GM21717 (cell line): ENCODE results near the gene SLC34A3.
"Not testable (repeated sequence)": the region's sequence is repeated elsewhere in the genome, so short reads cannot be mapped to it uniquely, and the experiment has no call there.

Experiments
- ATAC-seq: cut with Tn5 transposase; IDR thresholded peaks from one replicate; pipeline ENCODE4 v1.9.1; 2021; ENCODE audit warnings: mild to moderate bottlenecking, moderate library complexity; ENCODE audit not compliant: unreplicated experiment

SLC34A3 gene

DNA sequence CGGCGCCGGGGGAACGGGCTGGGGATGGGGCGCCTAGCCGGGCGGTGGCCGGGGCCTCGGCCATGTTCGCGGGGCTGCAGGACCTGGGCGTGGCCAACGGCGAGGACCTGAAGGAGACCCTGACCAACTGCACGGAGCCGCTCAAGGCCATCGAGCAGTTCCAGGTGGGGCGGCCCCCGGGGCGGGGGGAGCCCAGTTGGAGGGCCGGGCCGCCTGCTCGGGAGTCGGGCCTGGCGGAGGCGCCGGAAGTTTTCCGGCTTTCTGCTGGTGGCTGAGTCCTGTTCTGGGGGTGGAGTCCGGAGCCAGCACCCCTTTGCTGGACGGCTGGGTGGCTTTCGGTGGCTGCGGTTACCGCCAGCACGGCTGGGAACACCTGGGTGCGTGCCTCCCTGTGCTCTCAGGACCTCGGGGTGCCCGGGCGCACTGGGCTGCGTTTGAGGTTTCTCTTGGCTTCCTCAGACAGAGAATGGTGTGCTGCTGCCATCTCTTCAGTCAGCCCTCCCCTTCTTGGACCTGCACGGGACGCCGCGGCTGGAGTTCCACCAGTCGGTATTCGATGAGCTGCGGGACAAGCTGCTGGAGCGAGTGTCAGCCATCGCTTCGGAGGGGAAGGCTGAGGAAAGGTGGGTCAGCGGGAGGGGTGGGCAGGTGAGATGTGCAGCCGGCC is 24.9 kb downstream of the SLC34A3 start:
- no peak for ATAC-seq

DNA sequence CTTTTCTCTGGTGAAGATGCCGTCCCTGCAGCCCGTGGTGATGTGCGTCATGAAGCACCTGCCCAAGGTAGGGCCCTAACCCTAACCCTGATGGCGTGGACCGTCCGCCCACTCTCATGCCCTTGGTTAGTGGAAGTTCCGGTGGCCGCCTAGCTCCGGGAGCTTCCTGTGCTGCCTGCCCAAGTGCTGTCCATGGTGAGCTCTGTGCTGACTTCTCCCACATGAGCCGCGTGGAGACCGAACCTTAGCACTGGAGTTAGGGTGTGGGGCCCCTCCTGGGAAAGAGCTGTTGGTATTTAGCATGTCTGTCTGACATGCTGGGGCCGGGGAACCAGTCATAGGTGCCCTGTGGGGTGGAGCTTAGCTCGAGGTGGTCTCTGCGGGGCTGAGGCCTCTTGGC is 25.7 kb downstream of the SLC34A3 start:
- no peak for ATAC-seq

DNA sequence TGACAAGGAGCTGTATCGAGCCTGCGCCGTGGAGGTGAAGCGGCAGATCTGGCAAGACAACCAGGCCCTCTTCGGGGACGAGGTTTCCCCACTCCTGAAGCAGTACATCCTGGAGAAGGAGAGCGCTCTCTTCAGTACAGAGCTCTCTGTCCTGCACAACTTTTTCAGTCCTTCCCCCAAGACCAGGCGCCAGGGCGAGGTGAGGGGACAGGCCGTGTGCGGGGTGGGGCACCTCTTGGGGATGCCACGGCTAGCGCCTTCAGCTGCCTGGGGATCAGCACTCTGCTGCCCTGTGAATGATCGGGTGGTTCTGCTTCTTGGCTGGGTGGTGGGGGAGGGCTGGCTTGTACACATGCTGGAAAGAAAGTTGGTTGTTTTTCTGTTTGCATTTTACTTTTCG is 26.2 kb downstream of the SLC34A3 start:
- ATAC-seq, result no peak

DNA sequence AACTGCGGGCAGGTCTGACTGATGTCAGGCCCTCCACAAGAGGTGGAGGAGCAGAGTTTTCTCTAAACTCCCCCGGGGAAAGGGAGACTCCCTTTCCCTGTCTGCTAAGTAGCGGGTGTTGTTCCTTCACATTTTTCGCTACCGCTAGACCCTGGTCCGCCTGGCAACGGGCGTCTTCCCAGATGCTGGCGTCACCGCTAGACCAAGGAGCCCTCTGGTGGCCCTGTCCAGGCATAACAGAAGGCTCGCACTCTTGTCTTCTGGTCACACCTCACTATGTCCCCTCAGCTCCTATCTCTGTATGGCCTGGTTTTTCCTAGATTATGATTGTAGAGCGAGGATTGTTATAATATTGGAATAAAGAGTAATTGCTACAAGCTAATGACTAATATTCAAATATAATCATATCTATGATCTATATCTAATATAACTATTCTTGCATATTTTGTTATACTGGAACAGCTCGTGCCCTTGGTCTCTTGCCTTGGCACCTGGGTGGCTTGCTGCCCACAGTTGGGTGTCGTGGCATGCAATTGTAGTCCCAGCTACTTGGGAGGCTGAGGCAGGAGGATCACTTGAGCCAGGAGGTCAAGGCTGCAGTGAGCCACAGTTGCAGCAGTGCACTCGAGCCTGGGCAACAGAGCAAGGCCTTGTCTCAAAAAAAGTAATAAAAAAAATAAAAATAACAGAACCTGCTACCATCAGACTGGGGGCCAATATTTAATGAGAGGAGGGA is 31.6 kb downstream of the SLC34A3 start:
- not testable (repeated sequence) for ATAC-seq

DNA sequence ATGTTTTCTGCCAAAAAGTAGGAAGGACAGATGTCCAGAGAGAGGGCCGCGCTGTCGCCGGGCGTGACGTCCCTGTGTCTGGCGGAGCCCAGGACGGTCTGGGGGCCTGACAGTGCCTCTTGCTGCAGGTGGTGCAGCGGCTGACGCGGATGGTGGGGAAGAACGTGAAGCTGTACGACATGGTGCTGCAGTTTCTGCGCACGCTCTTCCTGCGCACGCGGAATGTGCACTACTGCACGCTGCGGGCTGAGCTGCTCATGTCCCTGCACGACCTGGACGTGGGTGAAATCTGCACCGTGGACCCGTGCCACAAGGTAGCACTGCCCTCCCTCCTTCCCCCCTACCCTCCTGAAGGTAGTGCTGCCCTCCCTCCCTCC is 32.2 kb downstream of the SLC34A3 start:
- no peak for ATAC-seq

DNA sequence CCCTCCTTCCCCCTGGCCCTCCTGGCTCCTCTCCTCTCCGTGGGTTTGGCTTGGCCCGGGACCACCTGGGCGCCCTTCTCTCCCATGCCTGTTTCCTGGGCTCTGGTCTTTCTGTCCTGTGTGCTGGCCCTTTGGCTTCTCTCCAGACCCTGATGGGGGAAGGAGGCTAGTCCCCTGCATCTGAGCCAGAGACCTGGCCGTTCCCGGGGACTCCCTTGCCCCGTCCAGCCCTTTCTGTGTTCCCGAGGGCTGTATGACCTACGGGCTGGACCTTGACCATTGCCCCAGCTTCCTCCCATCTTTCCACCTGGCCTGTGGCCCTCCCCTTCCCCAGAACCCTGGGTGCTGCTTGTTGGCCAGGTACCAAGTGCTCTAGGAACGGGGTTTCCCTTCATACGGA is 32.8 kb downstream of the SLC34A3 start:
- no peak for ATAC-seq

DNA sequence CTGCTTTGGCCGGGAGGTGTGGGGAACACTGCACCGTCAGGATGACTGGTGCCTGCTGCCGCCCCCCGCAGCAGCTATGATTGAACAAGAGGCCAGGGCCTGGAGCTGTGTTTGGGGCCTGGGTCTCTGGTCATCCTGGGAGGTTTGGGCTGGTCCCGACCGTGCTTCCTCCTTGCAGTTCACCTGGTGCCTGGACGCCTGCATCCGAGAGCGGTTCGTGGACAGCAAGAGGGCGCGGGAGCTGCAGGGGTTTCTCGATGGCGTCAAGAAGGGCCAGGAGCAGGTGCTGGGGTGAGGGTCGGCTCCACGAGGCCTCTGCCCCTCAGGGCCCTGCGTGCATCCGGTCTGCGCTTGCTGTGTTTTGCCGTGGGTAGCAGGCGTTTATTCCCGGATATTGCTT is 33.4 kb downstream of the SLC34A3 start:
- no peak for ATAC-seq

DNA sequence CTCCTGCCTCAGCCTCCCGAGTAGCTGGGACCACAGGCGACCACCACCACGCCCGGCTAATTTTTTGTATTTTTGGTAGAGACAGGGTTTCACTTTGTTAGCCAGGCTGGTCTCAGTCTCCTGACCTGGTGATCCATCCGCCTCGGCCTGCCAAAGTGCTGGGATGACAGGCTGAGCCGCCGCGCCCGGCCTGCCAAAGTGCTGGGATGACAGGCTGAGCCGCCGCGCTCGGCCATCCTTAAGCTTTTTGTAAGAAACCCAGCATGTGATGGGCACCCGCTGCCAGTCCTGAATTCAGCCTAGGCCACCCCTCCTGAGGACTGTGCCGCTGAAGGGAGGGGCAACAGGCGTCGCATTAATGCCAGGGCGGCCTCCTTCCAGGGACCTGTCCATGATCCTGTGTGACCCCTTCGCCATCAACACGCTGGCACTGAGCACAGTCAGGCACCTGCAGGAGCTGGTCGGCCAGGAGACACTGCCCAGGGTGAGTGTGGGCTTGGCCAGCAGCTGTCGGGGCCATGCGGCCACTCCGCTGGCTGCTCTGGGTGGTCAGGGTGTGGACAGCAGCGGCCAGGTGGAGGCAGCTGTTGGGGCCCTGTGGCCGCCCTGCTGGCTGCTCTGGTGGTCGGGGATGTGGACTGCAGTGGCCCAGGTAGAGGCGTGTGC is 34.9 kb downstream of the SLC34A3 start:
- no peak for ATAC-seq

DNA sequence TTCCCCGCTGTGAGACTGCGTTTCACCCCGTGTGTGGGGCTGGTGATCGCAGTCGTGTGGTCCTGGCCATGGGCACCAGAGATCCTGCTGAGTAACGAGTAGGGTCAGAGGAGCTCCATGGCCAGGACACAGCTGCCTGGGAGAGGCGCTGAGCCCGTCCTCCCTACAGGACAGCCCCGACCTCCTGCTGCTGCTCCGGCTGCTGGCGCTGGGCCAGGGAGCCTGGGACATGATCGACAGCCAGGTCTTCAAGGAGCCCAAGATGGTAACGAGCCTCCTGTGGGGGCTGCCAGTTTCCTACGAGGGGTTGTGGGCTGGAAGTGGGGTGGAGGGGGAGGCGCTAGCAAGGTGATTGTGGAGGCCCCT is 35.4 kb downstream of the SLC34A3 start:
- ATAC-seq, result no peak

DNA sequence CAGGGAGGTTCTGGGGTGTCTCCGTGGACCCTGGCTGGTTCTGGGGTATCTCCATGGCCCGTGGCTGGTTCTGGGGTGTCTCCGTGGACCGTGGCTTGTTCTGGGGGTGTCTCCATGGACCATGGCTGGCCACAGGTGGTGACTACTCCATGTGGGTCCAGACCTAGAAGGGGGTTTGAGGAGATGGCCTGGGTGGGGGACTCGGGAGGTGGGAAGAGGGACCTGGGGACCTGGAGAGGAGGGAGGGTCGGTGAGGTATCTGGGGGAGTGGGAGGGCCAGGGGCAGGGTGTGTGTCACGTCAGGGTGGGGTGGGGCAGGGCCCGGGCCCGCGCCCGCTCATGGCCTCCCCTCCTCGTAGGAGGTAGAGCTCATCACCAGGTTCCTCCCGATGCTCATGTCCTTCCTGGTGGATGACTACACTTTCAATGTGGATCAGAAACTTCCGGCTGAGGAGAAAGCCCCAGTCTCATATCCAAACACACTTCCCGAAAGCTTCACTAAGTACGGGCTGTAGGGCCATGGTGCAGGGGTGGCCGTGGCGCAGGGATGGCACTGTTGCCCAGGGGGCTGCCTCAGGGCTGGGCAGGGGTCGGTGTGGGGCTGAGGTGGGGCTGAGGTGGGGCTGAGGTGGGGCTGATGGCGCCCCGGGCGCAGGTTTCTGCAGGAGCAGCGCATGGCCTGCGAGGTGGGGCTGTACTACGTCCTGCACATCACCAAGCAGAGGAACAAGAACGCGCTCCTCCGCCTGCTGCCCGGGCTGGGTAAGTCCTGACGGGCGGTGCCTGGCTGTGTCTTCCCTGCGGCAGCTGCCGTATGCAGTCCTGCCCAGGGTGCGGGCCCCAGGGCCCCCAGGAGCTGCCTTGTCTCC is 36.1 kb downstream of the SLC34A3 start:
- ATAC-seq, result no peak

DNA sequence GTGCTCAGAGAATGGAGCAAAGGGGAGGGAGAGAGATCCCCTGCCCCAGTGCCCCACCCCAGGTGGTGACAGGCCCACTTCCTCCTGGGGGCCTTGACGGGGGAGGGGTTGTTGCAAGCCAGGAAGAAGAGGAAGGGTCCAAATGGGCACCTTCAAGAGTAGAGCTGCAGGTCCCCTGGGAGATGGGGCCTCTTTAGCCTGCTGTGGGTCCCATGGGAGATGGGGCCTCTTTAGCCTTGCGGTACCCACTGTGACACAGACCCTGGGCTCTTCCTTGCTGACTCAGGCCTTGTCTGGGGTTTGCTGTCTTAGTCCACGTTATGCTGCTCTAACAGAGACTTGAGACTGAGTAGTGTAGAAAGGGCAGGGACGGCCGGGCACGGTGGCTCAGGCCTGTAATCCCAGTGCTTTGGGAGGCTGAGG is 37.2 kb downstream of the SLC34A3 start:
- no peak for ATAC-seq

DNA sequence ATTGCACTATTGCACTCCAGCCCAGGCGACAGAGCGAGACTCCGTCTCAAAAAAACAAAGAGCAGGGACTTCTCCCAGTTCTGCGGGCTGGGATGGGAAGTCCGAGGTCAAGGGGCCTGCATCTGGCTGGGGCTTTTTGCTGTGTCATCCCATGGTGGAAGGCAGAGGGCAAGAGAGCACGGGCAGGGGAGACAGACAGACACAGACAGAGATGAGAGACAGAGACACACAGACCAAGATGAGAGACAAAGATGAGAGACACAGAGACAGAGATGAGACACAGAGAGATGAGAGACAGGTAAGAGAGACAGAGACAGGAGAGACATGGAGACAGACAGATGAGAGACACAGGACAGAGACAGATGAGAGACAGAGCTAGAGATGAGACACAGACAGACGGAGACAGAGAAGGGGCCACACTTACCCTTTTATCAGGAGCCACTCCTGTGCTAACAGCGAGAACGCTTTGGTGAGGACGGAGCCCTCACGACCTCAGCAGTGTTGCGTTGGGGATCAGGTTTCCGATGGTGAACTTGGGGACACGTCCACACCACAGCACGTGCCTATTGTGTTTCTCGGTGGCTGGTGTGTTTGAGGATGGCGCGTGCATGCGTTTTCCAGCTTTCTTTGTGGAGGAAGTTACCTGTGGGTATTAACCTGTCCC is 38.0 kb downstream of the SLC34A3 start:
- no peak for ATAC-seq

DNA sequence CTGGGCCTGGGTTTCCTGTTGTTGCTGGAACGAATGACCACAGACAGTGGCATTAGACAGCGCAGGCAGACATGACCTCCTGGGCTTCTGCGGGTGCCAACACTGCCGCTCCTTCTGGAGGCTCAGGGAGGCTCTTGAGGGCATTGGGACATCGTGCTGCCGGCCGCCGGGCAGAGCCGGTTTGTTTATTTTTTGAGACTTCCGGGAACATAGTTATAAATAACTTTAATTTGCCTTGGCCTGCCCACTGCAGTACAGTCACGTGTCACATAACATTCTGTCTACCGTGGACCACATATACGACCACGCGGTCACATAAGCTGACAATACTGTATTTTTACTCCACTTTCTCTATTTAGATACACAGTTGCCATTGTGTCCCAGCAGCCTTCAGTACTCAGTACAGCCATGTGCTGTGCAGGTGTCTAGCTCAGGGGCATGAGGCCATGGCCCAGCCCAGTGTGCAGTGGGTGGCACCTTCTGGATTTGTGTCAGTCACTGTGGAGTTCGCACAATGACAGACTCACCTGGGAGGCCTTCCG is 38.6 kb downstream of the SLC34A3 start:
- ATAC-seq, result no peak

DNA sequence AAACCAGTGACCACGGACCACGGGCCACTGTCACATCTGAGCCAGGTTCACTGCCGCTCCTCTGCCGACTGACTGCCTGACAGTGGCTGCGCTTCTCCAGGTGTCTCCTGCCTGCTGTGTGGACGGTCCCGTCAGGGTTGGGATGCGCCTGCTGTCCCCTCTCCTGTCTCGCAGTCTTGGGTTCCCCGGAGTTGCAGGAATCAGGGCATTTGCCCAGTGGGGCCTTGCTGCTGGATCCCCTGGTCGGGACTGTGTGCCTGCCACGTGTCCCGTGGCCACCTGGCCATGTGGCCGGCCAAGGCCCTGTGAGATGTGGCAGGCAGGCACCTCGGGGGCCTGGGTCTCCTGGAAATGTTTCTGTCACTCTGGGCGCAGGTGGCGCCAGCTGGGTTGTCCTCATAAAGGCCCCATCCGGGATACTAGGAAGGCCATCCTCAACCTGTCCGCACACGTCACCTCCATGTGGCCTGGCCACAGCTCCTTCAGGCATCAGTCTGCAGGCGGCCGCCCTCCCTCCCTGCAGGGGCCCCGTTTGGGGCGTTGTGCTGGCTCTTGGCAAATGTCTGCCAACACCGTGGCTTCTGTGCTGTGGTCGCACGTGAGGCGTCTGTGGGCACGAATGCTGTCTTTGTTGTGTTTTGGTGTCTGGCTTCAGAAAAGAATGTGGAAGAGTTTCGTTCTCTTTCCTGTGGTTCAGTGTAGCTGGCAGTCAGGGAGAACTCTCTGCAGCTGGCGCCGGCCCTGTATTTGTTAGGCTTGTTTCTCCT is 40.4 kb downstream of the SLC34A3 start:
- ATAC-seq, result no peak

DNA sequence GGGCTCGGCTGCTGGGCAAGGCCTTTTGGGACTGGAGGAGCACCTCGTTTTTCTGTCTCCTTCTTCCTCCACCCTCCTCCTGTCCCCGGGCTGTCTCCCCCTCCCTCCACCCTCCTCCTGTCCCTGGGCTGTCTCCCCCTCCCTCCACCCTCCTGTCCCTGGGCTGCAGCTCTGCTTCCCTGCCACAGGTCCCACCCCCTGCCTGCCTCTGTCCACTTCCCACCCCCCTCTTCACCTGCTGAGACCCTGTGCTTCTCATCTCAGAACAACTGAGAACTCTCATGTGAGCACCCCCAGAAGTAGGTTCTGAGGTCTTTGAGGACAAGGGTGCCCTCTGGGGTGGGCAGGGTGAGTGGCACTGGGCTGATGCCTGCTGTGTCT is 41.0 kb downstream of the SLC34A3 start:
- ATAC-seq, result no peak

DNA sequence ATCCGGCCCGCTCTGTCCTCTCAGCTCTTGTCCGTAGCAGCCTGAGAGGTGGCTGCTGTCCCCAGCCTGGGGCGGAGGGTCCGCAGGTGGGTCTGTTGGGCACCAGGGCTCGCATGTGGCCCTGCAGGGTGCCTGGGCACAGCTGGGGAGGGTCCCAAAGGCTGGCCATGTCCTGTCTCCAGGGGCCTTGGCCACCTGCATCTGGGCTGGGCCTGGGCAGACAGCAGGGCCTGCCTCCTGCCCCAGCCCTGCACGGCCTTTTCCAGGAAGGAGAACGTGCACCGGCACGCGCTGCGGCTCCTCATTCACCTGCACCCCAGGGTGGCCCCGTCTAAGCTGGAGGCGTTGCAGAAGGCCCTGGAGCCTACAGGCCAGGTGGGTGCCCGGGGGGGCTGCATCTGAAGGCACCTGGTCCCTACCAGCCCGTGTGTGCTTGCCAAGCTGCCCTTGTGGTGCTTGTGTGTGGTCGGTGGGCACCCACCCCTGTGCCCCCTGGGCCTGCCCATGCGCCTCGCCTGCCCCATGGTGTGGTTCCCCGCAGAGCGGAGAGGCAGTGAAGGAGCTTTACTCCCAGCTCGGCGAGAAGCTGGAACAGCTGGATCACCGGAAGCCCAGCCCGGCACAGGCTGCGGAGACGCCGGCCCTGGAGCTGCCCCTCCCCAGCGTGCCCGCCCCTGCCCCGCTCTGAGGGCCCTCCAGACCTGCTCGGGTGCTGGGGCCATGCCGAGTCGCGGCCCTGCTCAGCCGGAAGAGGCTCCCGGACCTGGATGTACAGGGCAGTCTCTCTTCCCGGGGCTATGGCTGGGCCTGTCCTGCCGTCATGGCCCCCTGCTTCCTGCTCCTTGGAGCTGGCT is 41.8 kb downstream of the SLC34A3 start:
- ATAC-seq, result no peak

DNA sequence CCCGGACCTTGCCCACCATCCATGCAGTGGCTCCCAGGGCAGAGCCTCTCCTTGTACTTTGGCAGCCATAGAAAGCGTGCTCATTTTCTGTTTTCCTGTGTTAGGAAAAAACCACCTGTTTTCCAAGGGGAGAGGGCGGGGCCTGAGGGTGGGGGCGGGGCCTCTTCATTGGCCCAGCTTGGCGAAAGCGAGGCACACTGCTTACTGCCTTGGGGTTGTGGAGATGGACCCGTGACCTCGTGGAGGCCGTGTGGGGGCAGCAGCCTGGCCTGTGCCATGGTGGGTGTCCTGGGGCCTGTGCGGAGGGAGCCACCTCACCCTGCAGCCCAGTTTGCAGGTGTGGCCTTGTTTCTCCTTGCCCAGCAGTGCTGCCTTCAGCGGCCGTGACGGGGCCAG is 42.4 kb downstream of the SLC34A3 start:
- no peak for ATAC-seq

DNA sequence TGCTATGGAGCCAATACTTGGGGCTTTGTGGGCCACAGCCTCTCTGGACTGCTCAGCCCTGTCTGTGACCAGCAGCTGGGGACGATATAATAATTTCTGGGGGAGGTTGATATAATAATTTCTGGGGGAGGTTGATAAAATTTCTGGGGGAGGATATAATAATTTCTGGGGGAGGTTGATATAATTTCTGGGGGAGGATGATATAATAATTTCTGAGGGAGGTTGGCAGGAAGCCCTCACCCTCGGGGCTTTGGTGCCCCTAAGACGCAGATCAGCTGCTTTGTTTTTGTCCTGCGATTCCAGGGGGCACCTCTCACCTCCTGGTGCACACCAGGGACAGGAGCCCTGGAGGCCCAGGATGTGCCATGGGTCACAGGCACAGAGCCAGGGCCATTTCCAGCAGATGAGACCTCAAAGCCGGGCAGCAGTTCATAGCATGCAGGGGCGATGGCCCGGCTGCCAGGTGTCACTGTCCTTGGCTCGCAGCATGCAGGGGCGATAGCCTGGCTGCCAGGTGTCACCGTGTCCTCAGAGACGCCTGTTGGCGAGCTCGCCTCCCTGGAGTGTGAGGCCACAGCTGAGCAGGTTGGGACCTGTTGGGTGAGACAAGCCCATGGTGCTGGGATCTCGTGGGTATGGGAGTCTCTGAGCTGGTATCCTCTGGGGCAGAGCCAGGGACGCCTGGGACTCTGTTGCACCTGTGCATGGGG is 43.1 kb downstream of the SLC34A3 start:
- no peak for ATAC-seq
